Medulla oblongata (tissue), 1 donor: ENCODE measurements around the gene SIGLEC10.

Source experiments
- DNase-seq: peaks from one replicate; pipeline ENCODE4 v3.0.0-alpha.2; 2015; ENCODE audit errors: extremely low spot score

SIGLEC10 gene

DNA sequence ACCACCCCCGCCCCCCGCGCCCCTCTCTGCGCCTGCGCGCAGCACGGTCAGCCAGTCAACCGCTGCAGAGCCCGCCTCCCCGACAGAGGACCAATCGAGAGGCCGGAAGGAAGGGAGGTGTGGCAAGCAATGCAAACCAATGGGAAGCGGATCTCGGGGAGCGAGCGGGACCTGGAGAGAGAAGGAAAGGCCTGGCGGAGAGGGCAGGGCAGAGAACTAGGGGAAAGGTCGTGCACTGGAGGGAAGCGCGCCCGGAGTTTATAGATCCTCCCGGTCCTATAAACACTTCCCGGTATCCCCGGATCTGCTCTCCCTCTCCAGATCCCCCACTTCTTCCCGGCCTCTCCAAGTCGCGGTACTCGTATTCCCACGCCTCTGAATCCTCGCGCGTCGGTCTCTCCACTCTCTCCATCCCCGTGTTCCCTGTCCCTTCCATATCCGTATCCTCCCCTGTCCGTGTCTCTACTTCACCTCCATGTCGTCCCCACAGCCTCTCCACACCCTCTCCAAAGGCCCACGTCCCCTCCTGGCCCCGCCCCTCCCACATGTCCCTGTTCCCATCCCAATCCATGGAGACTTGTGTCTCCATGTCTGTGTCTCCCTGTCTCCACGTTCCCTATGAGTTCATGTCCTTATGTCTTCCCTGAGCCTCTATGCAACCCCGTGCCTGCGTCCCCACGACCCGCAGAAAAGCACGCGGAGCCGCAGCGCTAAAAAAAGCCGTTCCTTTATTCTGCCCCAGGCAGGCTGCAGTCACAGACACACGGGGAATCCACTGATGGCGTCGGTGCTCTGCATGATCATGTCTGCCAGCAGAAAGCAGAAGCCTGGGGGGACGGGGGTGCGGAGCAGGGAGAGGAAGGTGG, 50.8 kb downstream of the SIGLEC10 start:
- DNase-seq = peak; percentile 99

- DNase-seq = peak; percentile 45
Observed at GRCh38 chr19:51365965-51366388, 51.5 kb downstream of the SIGLEC10 start, which contains the start of gene ETFB. ETFB (minus strand) TSS chr19:51366388; CDS start chr19:51366326, 62 bp downstream.

GRCh38 chr19:51365211-51365964, 52.1 kb downstream of the SIGLEC10 start:
- peak; percentile 49 for DNase-seq

DNA sequence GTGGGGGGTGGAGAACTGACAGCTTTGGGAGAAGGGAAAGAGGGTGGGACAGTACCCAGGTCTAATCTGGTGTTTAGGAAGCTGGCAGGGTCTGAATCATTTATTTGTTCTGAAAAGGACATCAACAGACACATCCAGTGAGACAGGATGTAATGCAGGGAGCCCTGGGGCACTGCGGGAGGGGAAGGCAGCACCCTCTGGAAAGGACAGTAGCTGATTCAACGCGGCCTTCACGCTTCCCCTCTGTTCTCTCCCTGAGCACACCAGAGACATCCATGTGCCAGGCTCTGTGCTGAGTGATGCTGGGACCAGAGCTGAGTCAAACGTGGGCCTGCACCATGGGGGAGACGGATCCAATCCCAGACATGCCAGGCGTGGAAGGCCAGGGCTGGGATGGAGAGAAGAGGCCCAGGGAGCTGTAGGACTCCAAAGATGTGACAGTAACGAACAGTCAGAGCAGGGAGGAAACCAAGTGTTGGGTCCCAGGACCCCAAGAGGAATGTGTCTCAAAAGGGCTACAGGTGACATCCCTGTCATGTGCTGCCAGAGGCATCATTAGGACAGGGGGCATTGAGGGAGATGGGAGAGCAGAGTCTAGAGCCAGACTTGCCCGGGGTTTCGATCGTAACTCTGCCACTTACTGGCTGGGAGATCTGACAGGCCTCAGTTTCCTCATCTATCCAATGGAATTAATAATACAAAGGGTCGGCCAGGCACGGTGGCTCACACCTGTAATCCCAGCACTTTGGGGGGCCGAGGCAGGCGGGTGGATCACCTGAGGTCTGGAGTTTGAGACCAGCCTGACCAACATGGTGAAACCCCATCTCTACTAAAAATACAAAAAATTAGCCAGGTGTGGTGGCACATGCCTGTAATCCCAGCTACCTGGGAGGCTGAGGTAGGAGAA, 53.0 kb downstream of the SIGLEC10 start:
- DNase-seq = peak; percentile 61

DNA sequence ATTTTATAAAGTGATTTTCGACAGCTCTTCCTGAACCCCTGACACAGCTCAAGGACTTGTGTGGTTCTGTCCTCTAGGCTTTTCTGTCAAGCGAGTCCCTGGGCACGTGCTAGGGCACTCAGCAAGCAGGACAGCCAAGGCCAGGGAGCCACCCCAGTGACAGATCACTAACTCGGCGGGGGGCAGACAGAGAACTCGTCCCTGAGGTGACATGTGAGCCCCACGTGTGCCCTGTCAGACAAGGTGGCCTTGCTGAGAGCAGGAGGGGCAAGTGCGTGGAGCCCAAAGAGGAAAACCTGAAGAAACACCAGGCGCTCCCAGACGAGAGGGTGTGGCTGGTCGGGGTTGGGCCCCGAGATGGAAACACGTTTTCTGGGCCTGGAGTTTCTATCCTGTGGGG, 56.2 kb downstream of the SIGLEC10 start:
- DNase-seq = no peak
